ENCODE measurements around the gene ZFHX3.

Gene ZFHX3

DNA sequence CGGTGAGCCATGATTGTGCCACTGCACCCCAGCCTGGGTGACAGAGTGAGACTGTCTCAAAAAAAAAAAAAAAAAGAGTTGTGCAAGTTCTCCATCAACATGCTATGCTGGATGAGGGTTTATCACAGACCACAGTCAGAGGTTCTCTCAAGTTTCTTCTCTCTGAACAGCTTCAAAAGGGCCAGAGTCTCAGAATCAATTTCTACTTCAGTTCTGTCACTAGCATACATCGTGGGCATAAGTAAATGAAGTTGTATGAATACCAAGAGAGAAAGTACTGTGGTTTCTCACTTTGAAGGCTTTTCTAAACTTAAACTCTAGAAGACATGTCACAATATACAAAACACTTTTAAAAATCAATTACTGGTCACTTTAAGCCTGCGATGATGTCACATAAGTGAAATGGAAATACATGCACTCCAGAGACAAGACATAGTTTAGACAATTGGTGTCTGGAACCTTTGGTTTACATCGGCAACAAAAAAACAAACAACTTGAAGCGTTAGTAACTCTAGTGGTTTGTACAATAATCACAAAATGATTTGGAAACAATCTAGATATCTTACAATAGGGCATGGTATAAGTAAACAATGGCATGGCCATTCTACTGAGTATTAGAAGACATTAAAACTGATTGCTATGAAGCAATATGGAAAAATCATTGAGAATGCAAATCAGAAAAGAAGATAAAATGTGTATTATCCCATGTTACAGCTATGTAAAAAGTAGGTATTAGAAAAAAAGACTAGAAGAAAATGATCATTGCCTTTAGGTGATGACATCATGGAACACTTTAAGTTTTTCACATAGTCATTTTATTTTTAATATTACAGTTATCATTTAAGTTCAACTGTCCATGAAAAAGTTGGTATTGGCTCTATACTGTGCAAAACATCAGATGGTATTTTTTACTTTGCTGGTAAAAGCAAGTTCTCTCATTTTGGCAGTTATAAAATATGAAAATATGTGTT lies 232.3 kb downstream of the ZFHX3 start:
- FAIRE-seq (no peak), DNase-seq (ENCODE audit: insufficient read length, low spot score) (no peak)

DNA sequence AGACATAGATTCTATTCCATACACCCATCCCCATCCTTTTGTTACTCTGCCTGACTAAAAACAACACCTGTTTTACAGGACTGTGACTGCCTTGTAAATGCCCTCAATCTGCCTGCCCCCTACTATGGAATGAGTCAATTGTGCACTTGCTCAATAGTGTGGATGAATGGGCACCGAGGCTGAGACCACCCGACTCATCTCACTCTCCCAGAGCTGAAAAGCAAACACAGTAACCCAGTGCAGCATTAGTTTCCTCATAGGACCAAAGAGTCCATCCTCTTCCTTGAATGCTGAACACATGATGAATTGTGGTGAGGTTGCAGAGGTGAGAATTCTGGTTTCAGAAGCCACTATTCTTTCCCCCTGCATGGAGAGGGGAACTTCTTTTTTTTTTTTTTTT lies 233.7 kb downstream of the ZFHX3 start:
- DNase-seq (ENCODE audit: insufficient read length, low spot score) (no peak), FAIRE-seq (no peak)

DNA sequence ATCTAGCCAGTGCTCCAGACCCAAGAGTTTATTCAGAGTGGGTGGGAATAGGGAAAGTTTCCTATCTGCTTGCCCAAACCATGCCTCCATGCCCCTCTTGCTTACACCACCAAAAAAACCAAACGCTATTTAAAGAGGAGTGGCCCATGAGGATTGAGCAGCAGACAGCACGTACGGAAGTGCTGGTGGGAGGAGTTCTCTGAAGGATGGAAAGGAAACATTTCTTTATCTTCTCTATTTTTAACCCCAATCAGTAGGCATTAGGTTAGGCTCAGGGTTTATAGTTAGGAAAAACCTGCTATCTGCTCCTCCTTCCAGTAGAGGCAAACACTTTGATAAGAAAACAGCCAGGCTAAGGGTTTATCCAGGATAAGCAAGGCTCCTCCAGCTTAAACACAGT lies 235.3 kb downstream of the ZFHX3 start:
- FAIRE-seq (no peak), DNase-seq (ENCODE audit: insufficient read length, low spot score) (no peak)

DNA sequence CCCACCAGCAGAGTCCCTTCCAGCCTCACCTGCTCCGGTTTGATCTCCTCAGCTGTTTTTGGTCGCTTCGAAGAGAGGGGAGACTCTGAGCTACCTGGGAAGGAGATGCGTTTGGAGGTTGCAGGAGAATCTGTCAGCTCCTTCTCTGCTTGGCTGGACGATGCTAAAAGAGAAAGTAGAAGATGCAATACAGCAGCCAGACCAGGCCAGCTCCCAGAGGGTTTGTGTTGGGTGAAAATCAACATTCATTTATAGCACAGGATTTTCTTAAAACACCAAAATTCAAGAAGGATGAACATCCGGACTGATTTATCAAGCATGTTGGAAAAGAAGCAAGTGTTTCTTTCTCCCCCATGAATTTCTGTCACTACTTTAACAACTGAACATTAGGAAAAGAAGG lies 236.1 kb downstream of the ZFHX3 start:
- FAIRE-seq: no peak
- no peak for DNase-seq (ENCODE audit: insufficient read length, low spot score)

DNA sequence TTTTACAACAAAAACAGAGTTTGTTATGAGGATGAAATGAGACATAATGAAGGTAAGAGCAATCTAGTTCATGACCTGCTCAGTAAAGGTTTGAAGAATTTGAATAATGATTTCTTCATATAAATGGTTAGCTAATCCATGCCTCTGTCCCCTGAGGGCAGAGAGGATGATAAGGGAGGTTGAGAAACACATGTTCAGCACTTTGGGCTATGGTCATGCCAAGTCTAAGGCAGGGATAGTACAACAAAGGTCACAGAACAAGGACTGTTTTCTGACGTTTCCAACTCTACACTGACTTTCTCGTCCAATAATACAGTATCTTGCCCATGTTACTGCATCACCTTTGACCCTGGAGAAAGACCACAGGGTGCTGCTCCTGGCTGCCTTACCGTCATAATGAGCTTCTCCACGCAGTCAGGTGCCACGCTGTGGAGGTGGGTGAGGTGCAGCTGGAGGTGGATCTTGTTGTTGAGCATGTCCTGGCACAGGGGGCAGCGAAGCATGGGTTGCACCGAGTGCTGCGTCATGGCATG lies 236.7 kb downstream of the ZFHX3 start:
- DNase-seq (ENCODE audit: insufficient read length, low spot score): no peak
- peak; percentile 40 for FAIRE-seq

DNA sequence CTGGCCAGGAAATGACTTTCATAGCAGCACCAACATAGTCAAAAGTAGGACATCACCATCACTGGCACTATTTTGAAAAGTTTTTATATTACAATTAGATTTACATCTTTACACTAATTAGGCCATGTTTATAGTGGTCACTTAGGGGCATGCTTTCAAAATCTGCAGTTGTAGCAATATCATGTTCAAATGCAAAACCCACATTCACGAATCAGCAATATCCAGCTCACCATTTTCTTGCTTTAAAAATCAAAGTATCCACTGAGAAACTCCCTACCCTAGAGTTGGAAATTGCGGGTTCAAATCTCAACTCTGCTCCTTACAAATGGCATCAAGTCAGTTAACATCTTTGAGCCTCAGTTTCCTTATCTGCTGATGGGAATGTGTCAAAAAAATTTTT lies 237.4 kb downstream of the ZFHX3 start:
- DNase-seq (ENCODE audit: insufficient read length, low spot score): no peak
- no peak for FAIRE-seq

DNA sequence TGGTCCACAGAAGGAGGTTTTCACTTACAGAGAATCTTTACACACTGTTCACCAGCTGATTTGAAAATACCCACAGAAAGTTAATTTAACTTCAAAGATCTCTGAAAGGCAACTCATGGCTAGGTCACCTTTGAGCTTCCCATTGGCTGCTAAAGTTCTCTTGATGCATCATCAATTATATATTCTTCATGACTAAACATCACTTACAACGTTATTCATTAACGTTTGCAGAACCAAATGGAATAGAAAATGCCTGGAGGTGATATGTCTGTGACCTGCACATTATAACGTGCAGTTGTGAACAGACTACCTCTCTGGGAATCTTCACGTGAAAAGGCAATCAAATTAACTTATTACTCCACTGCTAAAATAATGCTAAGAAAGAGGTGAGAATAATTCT lies 238.5 kb downstream of the ZFHX3 start:
- no peak for FAIRE-seq

DNA sequence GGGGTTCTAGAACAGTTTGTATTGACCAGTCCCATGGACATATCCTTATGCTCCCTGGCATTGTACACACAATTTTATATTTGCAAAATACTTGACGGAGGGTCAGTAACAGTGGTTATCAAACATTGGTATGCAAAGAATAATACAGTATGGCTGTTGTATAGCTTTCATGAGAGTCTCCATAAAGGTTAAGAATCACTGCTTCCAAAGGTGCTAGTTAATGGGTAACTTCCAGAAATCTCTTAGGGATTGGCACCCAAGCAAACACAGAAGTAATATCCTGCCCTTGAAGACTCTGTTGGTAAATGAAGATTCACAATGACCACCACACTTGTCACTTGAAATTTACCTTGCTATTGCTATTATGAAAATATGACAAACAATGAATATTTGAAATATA lies 239.2 kb downstream of the ZFHX3 start:
- DNase-seq (ENCODE audit: insufficient read length, low spot score) (no peak), FAIRE-seq (no peak)

More for the DNA sequence above, 238.5 kb downstream of the ZFHX3 start:
- DNase-seq (ENCODE audit: insufficient read length, low spot score): no peak

DNA sequence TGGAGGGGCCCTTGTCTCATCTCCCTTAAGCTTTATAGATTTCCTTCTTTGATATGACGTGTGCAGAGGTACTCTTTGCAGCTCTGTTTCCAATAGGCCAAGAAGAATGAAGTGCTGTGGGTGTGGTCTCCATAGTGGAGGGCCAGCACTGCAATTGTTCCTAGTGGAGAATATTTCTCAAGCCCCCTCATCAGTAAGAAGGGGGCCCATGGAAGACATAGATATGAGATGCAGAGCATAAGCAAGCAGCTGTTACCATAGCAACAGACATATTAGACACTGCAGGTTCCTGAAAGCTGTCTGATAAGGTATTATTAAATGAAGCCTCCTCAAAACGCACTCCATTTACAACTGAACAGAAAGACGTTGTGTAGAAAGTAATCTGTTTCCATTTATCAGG lies 240.7 kb downstream of the ZFHX3 start:
- FAIRE-seq (no peak), DNase-seq (ENCODE audit: insufficient read length, low spot score) (no peak)

DNA sequence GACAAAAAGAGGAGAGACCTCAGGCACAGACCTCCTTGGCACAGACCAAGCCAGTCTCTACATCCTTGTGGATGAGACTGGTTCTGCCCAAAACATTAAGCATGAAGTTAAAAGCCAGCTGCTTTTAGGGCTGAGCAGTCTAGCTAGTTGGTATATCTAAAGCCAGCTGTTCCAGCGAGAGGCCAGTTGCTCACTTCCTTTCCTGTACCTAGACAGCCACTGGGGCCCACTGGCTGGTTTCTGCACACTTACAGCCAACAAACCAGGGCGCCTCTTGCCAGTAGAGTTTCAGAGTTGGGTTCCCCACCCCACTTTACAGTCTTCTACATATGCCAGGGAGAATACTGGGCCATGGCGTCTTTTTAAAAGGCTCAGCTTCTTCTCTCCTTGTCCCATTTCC lies 242.4 kb downstream of the ZFHX3 start:
- FAIRE-seq (no peak), DNase-seq (ENCODE audit: insufficient read length, low spot score) (no peak)

DNA sequence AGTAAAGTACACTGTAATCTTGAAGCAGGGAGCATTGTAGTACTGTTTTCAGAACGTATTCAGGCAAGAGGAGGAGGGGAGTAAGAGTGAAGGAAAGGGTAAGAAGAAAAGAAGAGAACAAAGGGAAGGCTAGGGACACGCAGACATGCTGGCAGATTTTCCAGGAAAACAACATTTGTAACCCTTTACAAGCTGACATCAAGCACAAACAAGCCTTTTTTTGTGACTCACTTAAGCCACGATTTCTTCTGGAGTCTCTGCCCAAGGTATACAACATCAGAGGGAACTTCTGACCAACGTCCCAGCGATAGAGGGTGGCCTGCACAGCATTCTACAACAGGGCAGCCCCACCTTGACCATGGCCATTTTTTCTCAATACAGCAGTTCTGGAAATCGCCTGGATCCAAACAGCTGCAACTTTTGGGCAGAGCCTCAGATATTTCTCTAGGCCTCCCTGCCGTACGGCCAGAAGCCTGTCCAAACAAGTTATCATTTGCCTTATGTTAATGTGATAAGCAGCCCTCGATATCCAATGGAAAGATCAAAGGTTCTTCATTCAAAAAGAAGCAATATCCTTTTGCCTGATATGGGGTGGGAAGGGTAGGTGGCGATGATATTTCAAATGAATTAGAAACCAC lies 247.3 kb downstream of the ZFHX3 start:
- FAIRE-seq (no peak), DNase-seq (ENCODE audit: insufficient read length, low spot score) (no peak)

DNA sequence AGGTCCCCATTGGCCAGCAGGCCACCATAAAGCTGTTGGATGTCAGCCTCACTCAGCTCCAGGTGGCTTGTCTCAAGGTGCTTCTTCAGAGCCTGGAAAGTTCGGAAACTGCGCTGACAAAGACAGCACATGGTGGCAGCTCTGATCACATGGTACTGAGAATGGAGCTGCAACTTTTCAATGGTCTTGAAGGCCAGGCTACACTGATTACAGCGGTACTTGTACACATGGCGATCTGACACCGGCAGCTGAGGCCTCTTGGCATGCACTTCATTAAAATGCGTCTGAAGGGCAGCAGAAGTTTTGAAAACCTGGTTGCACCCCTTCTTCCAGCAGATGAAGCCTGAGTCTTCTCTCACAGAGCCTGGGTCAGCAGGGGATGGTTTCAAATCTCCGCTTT lies 249.7 kb downstream of the ZFHX3 start:
- FAIRE-seq: no peak
- DNase-seq (ENCODE audit: insufficient read length, low spot score): no peak

DNA sequence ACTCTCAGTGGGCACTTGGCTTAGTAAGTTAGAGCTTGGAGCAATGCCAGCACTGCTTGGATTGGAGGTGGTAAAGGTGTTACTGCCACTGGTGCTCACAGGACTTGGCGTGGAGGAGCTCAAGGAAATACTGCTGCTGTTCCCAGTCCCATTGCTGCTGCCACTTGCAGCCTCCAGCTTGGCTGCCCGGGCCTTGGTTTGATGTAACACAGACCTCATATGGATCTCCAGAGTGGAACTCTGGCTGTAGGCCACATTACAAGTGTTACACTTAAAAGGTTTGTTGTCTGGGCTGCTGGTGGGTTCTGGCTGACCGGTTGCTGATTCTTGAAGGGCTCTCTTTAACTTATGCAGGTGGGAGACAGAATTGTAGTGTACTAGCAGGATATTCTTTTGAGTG lies 250.3 kb downstream of the ZFHX3 start:
- DNase-seq (ENCODE audit: insufficient read length, low spot score) (no peak), FAIRE-seq (no peak)

DNA sequence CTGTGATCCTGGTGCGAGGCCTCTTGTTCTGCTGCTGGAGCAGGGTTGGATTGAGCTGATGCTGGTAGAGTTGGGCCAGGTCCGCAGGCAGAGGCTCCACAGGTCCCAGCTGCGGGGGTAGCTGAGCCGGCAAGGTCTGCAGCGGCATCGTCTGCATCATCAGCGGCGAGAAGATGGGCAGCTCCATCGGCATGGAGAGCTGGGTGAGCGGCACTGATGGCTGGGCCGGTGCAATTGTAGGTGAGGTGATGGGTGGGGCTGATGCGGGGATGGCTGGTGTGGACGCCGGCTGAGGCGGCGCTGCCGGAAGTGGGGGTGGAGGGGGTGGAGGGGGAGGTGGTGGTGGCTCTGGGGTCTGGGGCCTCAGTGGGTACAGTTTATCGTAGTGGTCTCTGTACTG lies 251.7 kb downstream of the ZFHX3 start:
- FAIRE-seq (no peak), DNase-seq (ENCODE audit: insufficient read length, low spot score) (no peak)

DNA sequence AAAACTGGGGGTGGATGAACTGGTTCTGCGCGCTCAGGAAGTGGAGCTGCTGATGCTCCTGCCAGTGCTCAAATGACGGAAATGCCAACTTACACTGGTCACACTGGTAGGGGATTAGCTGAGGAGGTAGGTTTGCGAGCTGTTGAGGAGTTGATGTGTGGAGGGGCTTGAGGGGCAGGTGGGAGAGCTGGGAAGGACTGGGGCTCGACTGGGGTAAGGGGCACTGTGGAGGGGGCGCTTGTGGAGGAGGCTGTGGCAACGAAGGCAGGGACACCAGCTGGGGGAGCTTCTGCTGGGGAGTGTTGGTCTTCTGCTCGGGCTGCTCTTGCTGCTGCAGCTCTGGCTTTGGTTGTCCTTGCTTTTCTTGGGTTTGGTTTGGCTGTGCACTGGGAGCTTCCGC lies 252.9 kb downstream of the ZFHX3 start:
- FAIRE-seq (no peak), DNase-seq (ENCODE audit: insufficient read length, low spot score) (no peak)

DNA sequence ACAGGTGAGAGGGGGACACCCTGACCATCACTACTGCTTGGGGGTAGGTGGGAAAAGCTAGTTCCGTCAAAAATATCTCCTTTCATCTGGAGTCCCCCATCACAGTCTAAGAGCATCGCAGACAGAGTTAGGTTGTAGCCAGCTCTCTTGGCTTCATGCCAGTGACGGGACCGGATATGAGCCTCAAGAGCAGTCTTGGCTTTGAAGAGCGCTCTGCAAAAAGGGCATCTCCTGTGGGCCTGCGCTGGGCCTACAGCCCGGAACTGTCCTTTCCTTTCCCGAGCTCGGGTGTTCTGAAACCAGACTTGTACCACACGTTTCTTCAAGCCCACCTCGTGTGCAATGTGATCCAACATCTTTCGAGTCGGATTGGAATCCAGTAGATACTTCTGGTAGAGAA lies 253.6 kb downstream of the ZFHX3 start:
- FAIRE-seq (no peak), DNase-seq (ENCODE audit: insufficient read length, low spot score) (no peak)

DNA sequence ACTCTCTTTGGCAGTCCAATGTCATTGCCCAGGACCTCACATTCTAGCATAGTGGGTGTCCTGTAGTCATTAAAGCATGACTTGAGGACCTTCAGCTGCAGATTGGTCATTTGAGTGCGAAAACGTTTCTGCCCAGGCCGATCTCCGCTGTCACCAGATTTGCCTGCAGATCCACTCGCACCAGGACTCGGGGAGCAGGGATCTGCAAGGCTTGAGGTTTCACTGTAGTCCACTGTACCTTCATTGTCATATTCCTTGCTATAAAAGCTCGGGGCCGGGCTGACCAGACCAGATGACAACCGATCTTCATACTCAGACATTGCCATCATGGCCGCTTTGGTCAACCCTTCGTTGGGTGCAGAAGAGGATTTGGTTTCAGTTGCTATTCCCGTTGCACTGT lies 254.2 kb downstream of the ZFHX3 start:
- FAIRE-seq: no peak

DNA sequence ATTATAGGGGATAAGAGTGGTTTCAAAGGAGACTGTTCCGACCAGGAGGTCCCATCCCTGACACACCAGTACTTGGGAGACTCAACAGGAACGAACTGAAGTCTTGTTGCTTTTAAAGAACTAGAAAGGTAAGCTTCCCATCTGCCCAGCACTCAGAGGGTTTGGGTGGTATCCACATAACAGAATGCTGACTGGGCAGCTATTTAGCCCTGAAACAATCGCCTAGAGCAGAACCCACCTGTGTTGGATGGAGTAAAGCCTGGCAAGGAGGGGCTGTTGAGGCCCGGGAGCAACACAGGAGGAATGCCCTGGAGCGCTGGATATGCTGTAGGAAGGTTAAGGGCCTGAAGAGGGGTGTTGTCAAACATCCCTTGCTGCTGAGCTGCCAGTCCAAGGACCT lies 254.9 kb downstream of the ZFHX3 start:
- FAIRE-seq: no peak

More for the DNA sequence above, 254.2 kb downstream of the ZFHX3 start:
- no peak for DNase-seq (ENCODE audit: insufficient read length, low spot score)

DNA sequence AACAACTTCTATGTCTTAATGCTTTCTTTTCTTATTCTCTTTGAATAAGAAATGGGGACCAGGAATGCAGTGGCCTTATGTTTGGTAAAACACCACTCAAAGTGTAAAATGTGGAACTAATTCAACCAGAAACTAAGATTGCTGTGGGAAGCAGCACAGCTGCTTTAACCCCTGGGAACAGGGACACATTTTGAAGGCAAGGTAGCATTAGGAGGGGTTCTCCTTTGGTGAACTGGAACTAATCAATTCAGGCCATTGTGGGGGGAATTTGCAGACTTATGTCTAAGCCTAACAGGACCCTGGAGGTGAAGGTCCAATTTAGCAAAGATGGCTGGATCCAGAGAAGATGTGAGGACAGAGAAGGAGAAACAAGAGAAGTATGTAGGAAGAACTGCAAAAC lies 256.1 kb downstream of the ZFHX3 start:
- DNase-seq (ENCODE audit: insufficient read length, low spot score) (no peak), FAIRE-seq (no peak)

More for the DNA sequence above, 254.9 kb downstream of the ZFHX3 start:
- DNase-seq (ENCODE audit: insufficient read length, low spot score): no peak

DNA sequence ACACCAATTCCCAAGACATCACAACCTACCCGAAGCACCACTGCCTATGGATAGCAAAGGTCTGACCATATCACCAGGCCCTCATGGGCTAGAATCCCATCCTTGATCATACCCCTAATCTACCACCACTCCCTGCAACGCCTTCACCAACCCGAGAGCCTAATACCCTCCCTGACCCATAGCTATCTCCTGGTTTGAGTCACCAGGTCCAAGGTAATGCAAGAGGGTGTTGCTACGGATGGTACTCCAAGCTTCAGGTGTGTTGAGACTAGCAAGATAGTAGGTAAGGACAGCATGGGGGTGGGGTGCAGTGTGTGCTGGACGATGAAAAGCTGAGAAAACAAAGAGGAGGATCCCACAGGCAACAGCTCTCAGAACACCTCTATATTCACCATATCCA lies 258.0 kb downstream of the ZFHX3 start:
- no peak for DNase-seq (ENCODE audit: insufficient read length, low spot score)
- FAIRE-seq: peak; percentile 20

DNA sequence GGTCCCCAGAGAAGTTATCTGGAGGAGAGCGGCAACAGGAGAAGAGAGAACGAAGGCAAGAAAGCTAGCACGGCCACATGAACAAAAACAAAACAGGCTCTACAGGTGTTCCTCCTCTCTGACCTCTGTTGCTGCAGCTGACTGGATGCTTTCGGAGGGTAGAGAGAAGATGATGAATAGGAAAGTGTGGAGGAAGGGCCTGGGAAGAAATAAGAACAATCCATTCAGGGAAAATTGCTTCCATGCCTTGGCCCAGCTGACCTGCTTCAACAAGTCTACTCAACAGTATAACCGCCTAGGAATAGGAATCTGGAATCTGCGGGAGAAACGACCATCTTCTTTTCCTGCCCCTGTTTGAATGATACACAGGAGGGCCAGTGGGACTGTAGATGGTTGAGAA lies 258.5 kb downstream of the ZFHX3 start:
- FAIRE-seq: no peak
- DNase-seq (ENCODE audit: insufficient read length, low spot score): no peak

DNA sequence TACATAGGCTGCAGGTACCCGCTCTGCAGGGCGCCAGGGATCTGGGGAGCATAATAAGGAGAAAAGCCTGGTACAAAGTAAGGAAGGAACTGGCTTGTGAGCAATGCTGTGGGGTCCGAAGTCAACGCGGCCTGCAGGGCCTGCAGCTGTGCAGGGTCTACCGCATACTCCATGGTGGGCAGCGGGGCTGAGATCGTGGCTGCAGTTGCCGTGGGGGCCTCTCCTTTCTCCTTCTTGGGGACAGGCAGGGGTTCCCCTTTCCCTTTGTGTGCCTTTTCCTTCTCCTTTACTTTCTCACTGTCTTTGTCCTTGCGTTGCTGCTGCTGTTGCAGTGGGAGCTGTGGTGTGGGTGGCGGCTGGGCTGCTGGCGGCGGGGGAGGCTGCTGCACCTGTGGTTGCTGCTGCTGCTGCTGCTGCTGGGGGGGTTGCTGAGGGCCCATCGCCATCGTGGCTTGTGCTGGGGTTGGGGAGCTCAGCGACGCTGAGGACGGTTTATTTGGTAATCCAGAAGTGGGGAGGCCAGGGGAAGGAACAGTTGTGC lies 259.6 kb downstream of the ZFHX3 start:
- FAIRE-seq (no peak), DNase-seq (ENCODE audit: insufficient read length, low spot score) (no peak)

All from HTR-8/SVneo (cell line).